Retinal pigment epithelial cell (primary cell): ENCODE measurements around the gene RPS10.

Experiments used
- DNase-seq: peaks from one replicate; pipeline ENCODE4 v3.0.0-alpha.2; 2010; ENCODE audit warnings: low read depth
- H3K4me3 ChIP-seq: 2 replicates; pipeline ENCODE4 v1.5.1; 2011; ENCODE audit warnings: mild to moderate bottlenecking, low read length, control low read depth, moderate library complexity
- TF ChIP-seq, protein P1 (sequence below): conservative IDR thresholded peaks from 2 replicates; pipeline ENCODE4 v1.5.1; 2011; ENCODE audit warnings: low read depth, low read length, control low read depth, inconsistent platforms

The RPS10 gene

DNA sequence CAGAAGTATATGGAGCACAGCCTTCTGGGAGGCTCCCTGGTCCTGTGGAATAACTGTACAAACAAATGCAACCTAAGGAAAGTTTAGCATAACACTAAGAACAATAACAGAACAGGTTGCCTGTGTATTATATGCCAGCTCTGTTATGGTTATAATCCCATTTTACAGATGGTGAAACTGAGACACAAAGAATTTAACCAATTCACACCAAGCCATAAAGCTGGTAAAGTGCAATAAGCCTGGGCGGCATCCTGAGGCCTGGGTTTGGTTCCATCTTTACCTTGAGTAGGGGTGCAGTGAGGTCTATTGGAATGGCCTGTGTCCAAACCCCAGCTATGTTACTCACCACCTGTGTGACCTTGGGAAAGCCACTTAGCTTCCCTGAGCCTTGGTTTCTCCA, 25.3 kb upstream of the RPS10 start:
- H3K4me3 ChIP-seq, result no peak overlapping the region
- DNase-seq, result no peak
- TF ChIP-seq, protein P1, sequence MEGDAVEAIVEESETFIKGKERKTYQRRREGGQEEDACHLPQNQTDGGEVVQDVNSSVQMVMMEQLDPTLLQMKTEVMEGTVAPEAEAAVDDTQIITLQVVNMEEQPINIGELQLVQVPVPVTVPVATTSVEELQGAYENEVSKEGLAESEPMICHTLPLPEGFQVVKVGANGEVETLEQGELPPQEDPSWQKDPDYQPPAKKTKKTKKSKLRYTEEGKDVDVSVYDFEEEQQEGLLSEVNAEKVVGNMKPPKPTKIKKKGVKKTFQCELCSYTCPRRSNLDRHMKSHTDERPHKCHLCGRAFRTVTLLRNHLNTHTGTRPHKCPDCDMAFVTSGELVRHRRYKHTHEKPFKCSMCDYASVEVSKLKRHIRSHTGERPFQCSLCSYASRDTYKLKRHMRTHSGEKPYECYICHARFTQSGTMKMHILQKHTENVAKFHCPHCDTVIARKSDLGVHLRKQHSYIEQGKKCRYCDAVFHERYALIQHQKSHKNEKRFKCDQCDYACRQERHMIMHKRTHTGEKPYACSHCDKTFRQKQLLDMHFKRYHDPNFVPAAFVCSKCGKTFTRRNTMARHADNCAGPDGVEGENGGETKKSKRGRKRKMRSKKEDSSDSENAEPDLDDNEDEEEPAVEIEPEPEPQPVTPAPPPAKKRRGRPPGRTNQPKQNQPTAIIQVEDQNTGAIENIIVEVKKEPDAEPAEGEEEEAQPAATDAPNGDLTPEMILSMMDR, result no peak

DNA sequence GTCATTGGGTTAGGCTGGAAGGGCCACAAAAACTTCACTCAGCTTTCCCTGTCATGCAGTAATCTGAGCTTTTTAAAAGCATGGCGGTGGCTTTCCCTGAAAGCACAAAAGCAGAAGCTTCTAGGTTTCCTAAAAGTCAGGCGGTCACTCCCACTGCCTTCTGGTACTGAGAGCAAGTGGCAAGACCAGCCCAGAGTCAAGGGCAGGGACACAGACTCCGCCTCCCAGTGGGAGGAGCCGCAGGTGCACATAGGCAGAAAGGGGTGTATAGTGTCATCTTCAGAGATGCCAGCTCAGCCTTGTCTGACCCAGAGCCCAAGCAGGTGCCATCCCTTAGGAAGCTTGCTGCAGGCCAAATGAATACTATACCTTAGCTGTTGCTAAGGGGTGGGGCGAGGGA, 22.0 kb upstream of the RPS10 start:
- DNase-seq, result no peak
- TF ChIP-seq, protein P1, result no peak
- no peak overlapping the region for H3K4me3 ChIP-seq

DNA sequence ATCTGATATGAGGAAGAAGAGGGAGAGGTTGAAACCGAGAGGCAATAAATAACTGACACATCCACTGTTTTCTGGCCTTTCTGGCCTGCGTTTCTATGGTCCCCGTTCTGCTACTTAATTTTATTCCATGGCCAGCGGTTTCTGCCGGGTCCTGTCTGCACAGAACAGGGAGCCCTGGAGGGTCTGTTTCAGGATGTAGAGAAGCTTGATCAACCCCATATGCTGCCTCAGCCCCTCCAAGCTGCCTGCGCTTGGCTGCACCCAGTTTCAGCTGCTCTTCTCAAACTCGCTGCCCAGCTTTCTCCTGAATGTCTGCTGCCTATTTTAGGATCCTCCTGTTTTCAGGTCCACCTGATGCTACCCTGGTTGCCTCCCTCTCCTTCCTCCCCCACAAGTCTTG, 21.5 kb upstream of the RPS10 start:
- DNase-seq, result no peak
- TF ChIP-seq, protein P1, result no peak

DNA sequence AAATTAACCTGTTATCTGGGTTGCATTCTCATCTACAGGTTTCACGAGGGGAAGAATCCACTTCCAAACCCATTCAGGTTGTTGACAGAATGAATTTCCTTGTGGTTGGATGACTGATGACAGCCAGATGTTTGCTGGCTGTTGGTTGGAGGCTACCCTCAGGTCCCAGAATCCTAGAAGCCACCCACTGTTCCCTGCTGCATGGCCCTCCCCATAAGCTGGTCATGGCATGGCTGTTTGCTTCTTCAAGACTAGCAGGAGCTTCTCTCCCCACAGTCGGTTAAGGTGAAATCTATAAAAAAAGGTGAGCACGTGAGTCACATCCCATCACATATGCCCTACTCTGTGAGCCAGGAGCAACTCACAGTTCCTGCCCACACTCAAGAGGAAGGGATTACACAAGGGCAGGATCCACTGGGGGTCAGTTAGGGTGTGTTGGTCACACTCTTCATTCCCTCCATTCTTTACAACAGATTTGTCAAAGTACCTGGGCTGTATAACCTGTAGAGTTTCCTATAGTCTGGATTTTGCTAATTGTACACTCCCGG, 19.5 kb upstream of the RPS10 start:
- TF ChIP-seq, protein P1, result no peak
- no peak overlapping the region for H3K4me3 ChIP-seq
- no peak for DNase-seq

More for the DNA sequence above, 21.5 kb upstream of the RPS10 start:
- H3K4me3 ChIP-seq, result no peak overlapping the region

DNA sequence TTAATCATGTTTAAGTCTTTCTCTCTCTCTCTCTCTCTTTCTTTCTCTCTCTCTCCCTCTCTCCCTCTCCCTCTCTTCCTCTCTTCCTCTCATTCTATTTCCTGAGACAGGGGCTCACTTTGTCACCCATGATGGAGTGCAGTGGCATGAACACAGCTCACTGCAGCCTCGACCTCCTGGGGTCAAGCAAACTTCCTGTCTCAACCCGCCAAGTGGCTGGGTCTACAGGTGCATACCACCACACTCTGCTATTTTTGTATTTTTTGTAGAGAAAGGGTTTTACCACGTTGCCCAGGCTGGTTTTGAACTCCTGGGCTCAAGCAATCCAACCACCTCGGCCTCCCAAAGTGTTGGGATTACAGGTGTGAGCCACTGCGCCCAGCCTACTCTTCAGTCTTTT, 15.7 kb upstream of the RPS10 start:
- H3K4me3 ChIP-seq, result no peak overlapping the region
- TF ChIP-seq, protein P1, result no peak
- no peak for DNase-seq

DNA sequence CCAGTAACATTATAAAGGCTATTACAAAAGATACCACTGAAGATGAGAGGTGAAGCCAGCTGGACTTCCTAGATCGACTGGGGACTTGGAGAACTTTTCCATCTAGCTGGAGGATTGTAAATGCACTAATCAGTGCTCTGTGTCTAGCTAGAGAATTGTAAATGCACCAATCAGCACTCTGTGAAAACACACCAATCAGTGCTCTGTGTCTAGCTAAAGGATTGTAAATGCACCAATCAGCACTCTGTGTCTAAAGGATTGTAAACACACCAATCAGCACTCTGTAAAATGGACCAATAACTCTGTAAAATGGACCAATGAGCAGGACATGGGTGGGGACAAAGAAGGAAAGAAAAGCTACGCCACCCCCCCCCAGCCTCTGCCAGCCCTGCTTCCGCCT, 13.6 kb upstream of the RPS10 start:
- no peak for DNase-seq
- TF ChIP-seq, protein P1, result no peak

DNA sequence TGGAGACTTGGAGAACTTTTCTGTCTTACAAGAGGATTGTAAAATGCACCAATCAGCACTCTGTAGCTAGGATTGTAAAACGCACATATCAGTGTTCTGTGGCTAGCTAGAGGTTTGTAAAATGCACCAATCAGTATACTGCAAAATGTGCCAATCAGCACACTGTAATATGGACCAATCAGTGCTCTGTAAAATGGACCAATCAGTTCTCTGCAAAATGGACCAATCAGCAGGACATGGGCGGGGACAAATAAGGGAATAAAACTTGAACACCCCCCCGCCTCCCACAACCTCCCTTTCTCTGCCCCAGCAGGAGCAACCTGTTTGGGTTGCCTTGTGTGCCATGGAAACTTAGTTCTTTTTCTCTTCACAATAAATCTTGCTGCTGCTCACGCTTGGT, 12.8 kb upstream of the RPS10 start:
- TF ChIP-seq, protein P1, result no peak
- no peak overlapping the region for H3K4me3 ChIP-seq
- no peak for DNase-seq

More for the DNA sequence above, 13.6 kb upstream of the RPS10 start:
- H3K4me3 ChIP-seq, result no peak overlapping the region
